Sigmoid colon (tissue), 4 donors: Measurements from ENCODE around the gene PRRG4.

Source experiments
- EP300 ChIP-seq, 4 donors: sonication (generic); formaldehyde crosslinking; IDR thresholded peaks; one replicate each; pipeline ENCODE4 v1.6.1; 2017; ENCODE audit warnings: antibody characterized with exemption in 4 of 4
- POLR2A ChIP-seq, 2 donors: fragments of 450-650 bp; IDR thresholded peaks; one replicate each; pipeline ENCODE4 v1.6.1; 2016; ENCODE audit warnings: antibody characterized with exemption in 2 of 2, mild to moderate bottlenecking in 2 of 2, moderate library complexity in 2 of 2
- TF ChIP-seq, protein P1 (sequence below), 4 experiments: fragments of 450-650 bp in 3 of 4; fragments of 200-600 bp in 1 of 4; IDR thresholded peaks; one replicate each; pipeline ENCODE4 v1.5.1; 2016 to 2019; ENCODE audit warnings: antibody characterized with exemption in 4 of 4, mild to moderate bottlenecking in 3 of 4, moderate library complexity in 2 of 4

DNA sequence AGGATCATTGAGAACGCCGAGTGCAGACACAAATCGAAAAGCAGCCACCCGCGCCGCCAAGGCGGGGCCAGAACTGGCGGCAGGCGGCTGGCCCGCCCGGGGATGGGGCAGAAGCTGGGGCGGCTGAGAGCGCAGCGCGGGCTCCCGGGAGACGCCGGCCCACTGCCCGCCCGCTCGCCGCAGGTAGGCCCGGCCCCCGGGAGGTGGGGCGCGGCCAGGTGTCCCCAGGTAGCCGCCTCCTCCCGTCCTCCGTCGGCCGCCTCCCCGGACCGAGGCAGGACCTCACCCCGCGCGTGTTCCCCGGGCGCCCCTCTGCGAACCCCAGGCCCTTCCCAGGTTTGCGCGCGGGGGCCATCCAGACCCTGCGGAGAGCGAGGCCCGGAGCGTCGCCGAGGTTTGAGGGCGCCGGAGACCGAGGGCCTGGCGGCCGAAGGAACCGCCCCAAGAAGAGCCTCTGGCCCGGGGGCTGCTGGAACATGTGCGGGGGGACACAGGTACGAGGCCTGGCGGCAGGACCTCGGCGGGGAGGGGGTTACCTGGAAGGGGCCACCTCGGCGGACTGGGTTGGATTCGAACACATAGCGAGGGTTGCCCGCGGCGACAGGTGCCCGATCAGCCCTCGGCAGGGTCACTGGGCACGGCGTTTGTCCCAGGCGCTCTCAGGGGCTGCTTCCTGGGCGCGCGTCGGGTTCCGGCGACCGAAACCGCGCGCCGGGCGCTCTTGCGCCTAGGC is at the start of gene PRRG4:
- TF ChIP-seq, protein P1, sequence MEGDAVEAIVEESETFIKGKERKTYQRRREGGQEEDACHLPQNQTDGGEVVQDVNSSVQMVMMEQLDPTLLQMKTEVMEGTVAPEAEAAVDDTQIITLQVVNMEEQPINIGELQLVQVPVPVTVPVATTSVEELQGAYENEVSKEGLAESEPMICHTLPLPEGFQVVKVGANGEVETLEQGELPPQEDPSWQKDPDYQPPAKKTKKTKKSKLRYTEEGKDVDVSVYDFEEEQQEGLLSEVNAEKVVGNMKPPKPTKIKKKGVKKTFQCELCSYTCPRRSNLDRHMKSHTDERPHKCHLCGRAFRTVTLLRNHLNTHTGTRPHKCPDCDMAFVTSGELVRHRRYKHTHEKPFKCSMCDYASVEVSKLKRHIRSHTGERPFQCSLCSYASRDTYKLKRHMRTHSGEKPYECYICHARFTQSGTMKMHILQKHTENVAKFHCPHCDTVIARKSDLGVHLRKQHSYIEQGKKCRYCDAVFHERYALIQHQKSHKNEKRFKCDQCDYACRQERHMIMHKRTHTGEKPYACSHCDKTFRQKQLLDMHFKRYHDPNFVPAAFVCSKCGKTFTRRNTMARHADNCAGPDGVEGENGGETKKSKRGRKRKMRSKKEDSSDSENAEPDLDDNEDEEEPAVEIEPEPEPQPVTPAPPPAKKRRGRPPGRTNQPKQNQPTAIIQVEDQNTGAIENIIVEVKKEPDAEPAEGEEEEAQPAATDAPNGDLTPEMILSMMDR (IDR thresholded peaks at IDR 0.05), result no peak
- TF ChIP-seq POLR2A (IDR thresholded peaks at IDR 0.05) (no peak), EP300 (IDR thresholded peaks at IDR 0.05) (no peak)
